CD14-positive monocyte (primary cell): Measurements from ENCODE around the gene NOG. TPM values are rescaled to one million over a fixed set of nuclear protein-coding genes. Genes with fewer than 3 reads are reported as not detected.
A peak's percentile ranks its signal among the peaks of the same experiment; 100 is the strongest.

Source experiments
- DNase-seq, 3 donors: peaks; one replicate each; pipeline ENCODE4 v3.0.0-alpha.2; 2011 to 2022
- H2AFZ ChIP-seq: 2 replicates; pipeline ENCODE4 v1.6.0; 2012; ENCODE audit warnings: mild to moderate bottlenecking, low read depth, low read length, inconsistent platforms; ENCODE audit not compliant: insufficient read depth, poor library complexity, severe bottlenecking
- H3K27ac ChIP-seq, 2 donors: 1 replicate in 1 of 2; 2 replicates in 1 of 2; pipeline ENCODE4 v1.5.1; 2012 to 2013; ENCODE audit warnings: low read length in 2 of 2, control low read depth in 1 of 2, inconsistent platforms in 1 of 2, low read depth in 1 of 2, mild to moderate bottlenecking in 1 of 2
- H3K27me3 ChIP-seq, 2 donors: one replicate each; pipeline versions ENCODE4 v1.6.0 to v1.6.1; 2011 to 2013; ENCODE audit warnings: low read length in 2 of 2; ENCODE audit not compliant: control insufficient read depth in 2 of 2, insufficient read depth in 2 of 2
- H3K36me3 ChIP-seq, 2 donors: replicated peaks in 1 of 2; 1 replicate in 1 of 2; 2 replicates in 1 of 2; pipeline versions ENCODE4 v1.5.1 to v1.6.1; 2012 to 2013; ENCODE audit warnings: low read length in 2 of 2, control low read depth in 1 of 2, inconsistent platforms in 1 of 2, mild to moderate bottlenecking in 1 of 2; ENCODE audit not compliant: insufficient read depth in 2 of 2, control insufficient read depth in 1 of 2
- H3K4me1 ChIP-seq, 2 donors: 1 replicate in 1 of 2; 2 replicates in 1 of 2; pipeline versions ENCODE4 v1.5.1 to v1.6.1; 2012 to 2013; ENCODE audit warnings: low read length in 2 of 2, control low read depth in 1 of 2, inconsistent platforms in 1 of 2, mild to moderate bottlenecking in 1 of 2, moderate library complexity in 1 of 2; ENCODE audit not compliant: insufficient read depth in 2 of 2, control insufficient read depth in 1 of 2
- H3K4me2 ChIP-seq: replicated peaks from 2 replicates; pipeline ENCODE3; 2012; ENCODE audit warnings: low read length, moderate library complexity, mild to moderate bottlenecking; ENCODE audit not compliant: poor library complexity, severe bottlenecking; ENCODE audit errors: extremely low read depth
- H3K4me3 ChIP-seq, 3 experiments: fragments of 200-600 bp in 1 of 3; sonication (generic) in 1 of 3; replicated peaks in 1 of 3; 1 replicate in 2 of 3; 2 replicates in 1 of 3; pipeline ENCODE4 v1.5.1; 2011 to 2013; ENCODE audit warnings: low read length in 3 of 3, mild to moderate bottlenecking in 3 of 3, control low read depth in 2 of 3, low read depth in 2 of 3, inconsistent platforms in 1 of 3, moderate library complexity in 1 of 3
- H3K79me2 ChIP-seq: 2 replicates; pipeline ENCODE4 v1.6.0; 2012; ENCODE audit warnings: mild to moderate bottlenecking, control low read depth, inconsistent platforms, low read length, moderate library complexity; ENCODE audit not compliant: insufficient read depth
- H3K9ac ChIP-seq: 2 replicates; pipeline ENCODE4 v1.6.0; 2017; ENCODE audit warnings: low read length, mild to moderate bottlenecking; ENCODE audit not compliant: insufficient read depth, poor library complexity, severe bottlenecking
- H3K9me3 ChIP-seq, 2 donors: replicated peaks in 1 of 2; 1 replicate in 1 of 2; 2 replicates in 1 of 2; pipeline versions ENCODE4 v1.5.1 to v1.6.1; 2012 to 2013; ENCODE audit warnings: low read length in 2 of 2, control low read depth in 1 of 2; ENCODE audit not compliant: control insufficient read depth in 1 of 2, insufficient read depth in 1 of 2
- H4K20me1 ChIP-seq: 2 replicates; pipeline ENCODE4 v1.6.0; 2012; ENCODE audit warnings: mild to moderate bottlenecking, low read length, control low read depth, moderate library complexity; ENCODE audit not compliant: insufficient read depth
- H3K27ac Mint-ChIP-seq, 7 donors: one replicate each; pipeline ENCODE4 v1.8.0; 2020; ENCODE audit warnings: mild to moderate bottlenecking in 7 of 7, mixed read lengths in 7 of 7, moderate library complexity in 6 of 7, inconsistent platforms in 2 of 7
- H3K27me3 Mint-ChIP-seq, 3 donors: one replicate each; pipeline ENCODE4 v1.8.0; 2021 to 2022; ENCODE audit warnings: low read depth in 3 of 3, mild to moderate bottlenecking in 3 of 3, mixed read lengths in 3 of 3, moderate library complexity in 3 of 3, inconsistent platforms in 1 of 3
- H3K36me3 Mint-ChIP-seq, 2 donors: one replicate each; pipeline ENCODE4 v1.8.0; 2020; ENCODE audit warnings: mixed read lengths in 2 of 2, inconsistent platforms in 1 of 2, mild to moderate bottlenecking in 1 of 2
- H3K4me1 Mint-ChIP-seq: one replicate; pipeline ENCODE4 v1.8.0; 2020; ENCODE audit warnings: mild to moderate bottlenecking, mixed read lengths
- H3K4me3 Mint-ChIP-seq, 2 donors: one replicate each; pipeline ENCODE4 v1.8.0; 2020; ENCODE audit warnings: mild to moderate bottlenecking in 2 of 2, mixed read lengths in 2 of 2, moderate library complexity in 1 of 2
- H3K9me3 Mint-ChIP-seq, 7 donors: one replicate each; pipeline ENCODE4 v1.8.0; 2020 to 2022; ENCODE audit warnings: mixed read lengths in 7 of 7, mild to moderate bottlenecking in 6 of 7, moderate library complexity in 6 of 7, inconsistent platforms in 2 of 7
- CTCF ChIP-seq: fragments of 200-600 bp; IDR thresholded peaks from one replicate; pipeline ENCODE4 v1.8.0; 2022; ENCODE audit warnings: antibody characterized with exemption, mild to moderate bottlenecking
- WGBS: methylation state at CpG from one replicate; pipeline ENCODE4 v1.1.5; 2013; ENCODE audit warnings: missing lambda C conversion rate; ENCODE audit not compliant: insufficient coverage; 5-methylcytosine and 5-hydroxymethylcytosine counted together
- intact Hi-C, 2 donors: fragments of 100-400 bp; cut with micrococcal nuclease; formaldehyde crosslinking; loops; one replicate each; pipeline versions ENCODE4 v1.15.0 to v1.15.1; 2023
- polyA plus RNA-seq, 3 donors: library from polyadenylated mRNA; depleted of rRNA in 1 of 3; unstranded in 2 of 3; stranded (reverse) in 1 of 3; fragments of 300-500 nt in 2 of 3; fragments of >200 nt in 1 of 3; fragmentation: Illumina TruSeq in 2 of 3; gene quantifications; 1 replicate in 2 of 3; 2 replicates in 1 of 3; pipeline ENCODE4 v1.2.3, GENCODE V29; 2012 to 2021

NOG gene
- polyA plus RNA-seq, 3 donors = 0.11 to 0.27 TPM; not detected in 1

- Mint-ChIP-seq H3K27ac (no peak overlapping the region), H3K27me3 (peaks cover 41 to 65% (median 46%) of the 10 kb centered on the region in 3 donors), H3K36me3 (peaks cover 0 to 1% of the 10 kb centered on the region in 2 donors), H3K9me3 (peaks cover 0 to 20% (median 6%) of the 10 kb centered on the region in 7 donors), H3K4me1 (peaks cover 33% of the 10 kb centered on the region), H3K4me3 (peak overlapping the region; percentile 72 to 89)
- Histone ChIP-seq H3K4me1 (peaks cover 36 to 50% of the 10 kb centered on the region in 2 donors), H4K20me1 (no peaks in the 10 kb centered on the region), H3K36me3 (no peaks in the 10 kb centered on the region), H3K4me3 (peak overlapping the region; percentile 35 to 70 (median 42)), H3K27me3 (peaks cover 41 to 53% of the 10 kb centered on the region in 2 donors), H3K9me3 (peaks cover 0 to 8% of the 10 kb centered on the region in 2 donors), H3K79me2 (no peaks in the 10 kb centered on the region), H3K4me2 (peak overlapping the region; percentile 77), H3K9ac (peak overlapping the region; percentile 15), H2AFZ (peak overlapping the region; percentile 74), H3K27ac (no peak overlapping the region)
- TF ChIP-seq CTCF = peak; percentile 97
- DNase-seq = peak; percentile 39 to 63 (median 52)
- under 1% methylated on average over 31 of the region's 44 CpGs for WGBS
- intact Hi-C loops = loop anchor here (2.0 to 5.0 kb wide), 4 partner anchors 122 to 190 kb away; no protein-coding TSS in a partner anchor
These were observed 913 bp upstream of the NOG start for GRCh38 chr17:56592487-56593085.

DNA sequence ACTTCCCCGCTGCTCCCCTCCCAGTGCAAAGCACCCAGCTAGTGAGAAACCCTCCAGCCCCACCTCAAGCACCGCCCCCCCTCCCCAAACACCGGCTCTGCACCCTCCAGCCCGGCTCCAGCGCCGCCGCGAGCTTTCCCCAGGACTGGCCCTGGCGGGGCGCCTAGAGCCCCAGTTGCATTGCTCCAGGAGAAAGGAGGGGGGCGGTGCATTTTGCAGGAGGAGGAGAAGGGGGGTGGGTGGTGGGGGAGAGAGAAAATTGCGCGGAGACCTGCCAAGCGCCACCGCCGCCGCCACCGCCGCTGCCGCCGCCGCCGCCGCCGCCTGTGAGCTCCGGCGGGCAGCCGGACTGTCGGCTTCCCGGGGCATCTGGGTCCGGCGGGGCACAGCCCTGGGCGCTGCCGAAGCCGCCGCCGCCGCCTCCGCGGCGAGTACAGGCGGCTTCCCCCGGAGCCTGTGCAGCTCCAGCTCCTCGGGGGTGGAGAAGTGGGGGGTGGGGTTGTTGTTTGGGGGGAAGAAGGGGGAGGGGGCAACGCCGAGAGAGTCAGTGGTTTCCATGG is 333 bp upstream of the NOG start:
- Histone ChIP-seq H3K4me2 (peak overlapping the region; percentile 77), H3K9me3 (peaks cover 0 to 8% of the 10 kb centered on the region in 2 donors), H3K9ac (peak overlapping the region; percentile 15), H3K27me3 (peaks cover 46 to 59% of the 10 kb centered on the region in 2 donors), H4K20me1 (no peaks in the 10 kb centered on the region), H3K27ac (no peak overlapping the region), H3K79me2 (no peaks in the 10 kb centered on the region), H3K4me3 (peak overlapping the region; percentile 35 to 70 (median 42)), H3K4me1 (peaks cover 39 to 54% of the 10 kb centered on the region in 2 donors), H3K36me3 (no peaks in the 10 kb centered on the region), H2AFZ (peak overlapping the region; percentile 74)
- peak in 2 of 3 donors; percentile 15 to 21 for DNase-seq
- H3K36me3 Mint-ChIP-seq = peaks cover under 1 to 2% of the 10 kb centered on the region in 2 donors
- intact Hi-C loops = loop anchor here (2.0 to 5.0 kb wide), 4 partner anchors 122 to 189 kb away; no protein-coding TSS in a partner anchor
- TF ChIP-seq CTCF = no peak
- no peak overlapping the region for H3K27ac Mint-ChIP-seq
- peaks cover 38% of the 10 kb centered on the region for H3K4me1 Mint-ChIP-seq
- peaks cover 0 to 22% (median 6%) of the 10 kb centered on the region in 7 donors for H3K9me3 Mint-ChIP-seq
- H3K4me3 Mint-ChIP-seq = peak overlapping the region; percentile 72 to 89
- 0% methylated on average over 24 of the region's 46 CpGs for WGBS
- H3K27me3 Mint-ChIP-seq = peaks cover 46 to 71% (median 52%) of the 10 kb centered on the region in 3 donors
